Mesenchymal stem cell (in vitro differentiated cells and primary cell): ENCODE measurements around the gene ISG20L2.

ENCODE experiments used
- DNase-seq: peaks from one replicate; pipeline ENCODE4 v3.0.0-alpha.2; 2013
- H2AFZ ChIP-seq: one replicate; pipeline ENCODE4 v1.6.1; 2013; ENCODE audit warnings: low read depth, mild to moderate bottlenecking, control low read depth, inconsistent platforms, low read length, moderate library complexity
- H2AK5ac ChIP-seq: 2 replicates; pipeline ENCODE4 v1.6.1; 2013; ENCODE audit warnings: low read length, moderate library complexity, mild to moderate bottlenecking, inconsistent platforms; ENCODE audit not compliant: severe bottlenecking
- H2BK120ac ChIP-seq: one replicate; pipeline ENCODE4 v1.6.1; 2013; ENCODE audit warnings: low read depth, mild to moderate bottlenecking, inconsistent platforms, low read length, moderate library complexity
- H2BK12ac ChIP-seq, 2 experiments: one replicate each; pipeline ENCODE4 v1.6.1; 2013; ENCODE audit warnings: inconsistent platforms in 2 of 2, low read length in 2 of 2, mild to moderate bottlenecking in 2 of 2, moderate library complexity in 2 of 2, control low read depth in 1 of 2
- H2BK15ac ChIP-seq: one replicate; pipeline ENCODE4 v1.6.1; 2013; ENCODE audit warnings: mild to moderate bottlenecking, low read depth, inconsistent platforms; ENCODE audit not compliant: poor library complexity, severe bottlenecking
- H2BK5ac ChIP-seq: 2 replicates; pipeline ENCODE4 v1.6.1; 2013; ENCODE audit warnings: low read depth, mild to moderate bottlenecking, low read length, control low read depth, inconsistent platforms; ENCODE audit not compliant: poor library complexity, severe bottlenecking
- H3K14ac ChIP-seq, 2 experiments: one replicate each; pipeline ENCODE4 v1.6.1; 2013; ENCODE audit warnings: inconsistent platforms in 2 of 2, low read length in 2 of 2, control low read depth in 1 of 2, mild to moderate bottlenecking in 1 of 2, moderate library complexity in 1 of 2
- H3K18ac ChIP-seq, 2 experiments: one replicate each; pipeline ENCODE4 v1.6.1; 2013; ENCODE audit warnings: inconsistent platforms in 2 of 2, low read length in 2 of 2, control low read depth in 1 of 2, low read depth in 1 of 2, mild to moderate bottlenecking in 1 of 2
- H3K23ac ChIP-seq, 2 experiments: one replicate each; pipeline ENCODE4 v1.6.1; 2013; ENCODE audit warnings: inconsistent platforms in 2 of 2, low read length in 2 of 2, mild to moderate bottlenecking in 2 of 2, moderate library complexity in 2 of 2, control low read depth in 1 of 2
- H3K27ac ChIP-seq: 2 replicates; pipeline ENCODE4 v1.5.1; 2013; ENCODE audit warnings: mild to moderate bottlenecking, moderate library complexity, low read length, control low read depth, inconsistent platforms; ENCODE audit not compliant: poor library complexity, severe bottlenecking
- H3K27me3 ChIP-seq, 2 experiments: 2 replicates each; pipeline versions ENCODE4 v1.6.1 to v1.7.0; 2013; ENCODE audit warnings: low read length in 2 of 2, mild to moderate bottlenecking in 2 of 2, moderate library complexity in 2 of 2, control low read depth in 1 of 2, inconsistent platforms in 1 of 2; ENCODE audit not compliant: control insufficient read depth in 1 of 2, insufficient read depth in 1 of 2
- H3K36me3 ChIP-seq, 2 experiments: 2 replicates each; pipeline versions ENCODE4 v1.6.1 to v1.7.0; 2013; ENCODE audit warnings: low read length in 2 of 2, control low read depth in 1 of 2, inconsistent platforms in 1 of 2, low read depth in 1 of 2, mild to moderate bottlenecking in 1 of 2; ENCODE audit not compliant: insufficient read depth in 2 of 2, control insufficient read depth in 1 of 2
- H3K4ac ChIP-seq, 2 experiments: one replicate each; pipeline ENCODE4 v1.6.1; 2013; ENCODE audit warnings: inconsistent platforms in 2 of 2, low read length in 2 of 2, mild to moderate bottlenecking in 2 of 2, moderate library complexity in 2 of 2, control low read depth in 1 of 2, low read depth in 1 of 2
- H3K4me1 ChIP-seq: 2 replicates; pipeline ENCODE4 v1.6.1; 2013; ENCODE audit warnings: low read depth, low read length, control low read depth; ENCODE audit not compliant: control insufficient read depth, insufficient read depth
- H3K4me2 ChIP-seq: 2 replicates; pipeline ENCODE4 v1.6.1; 2013; ENCODE audit warnings: low read length, mild to moderate bottlenecking, inconsistent platforms; ENCODE audit not compliant: poor library complexity, severe bottlenecking
- H3K4me3 ChIP-seq, 2 experiments: 2 replicates each; pipeline versions ENCODE4 v1.5.1 to v1.7.0; 2013; ENCODE audit warnings: low read length in 2 of 2, mild to moderate bottlenecking in 2 of 2, control low read depth in 1 of 2, low read depth in 1 of 2; ENCODE audit not compliant: insufficient read depth in 1 of 2
- H3K79me1 ChIP-seq: replicated peaks from 2 replicates; pipeline ENCODE4 v1.6.1; 2013; ENCODE audit warnings: mild to moderate bottlenecking, control low read depth, low read length, inconsistent platforms; ENCODE audit not compliant: poor library complexity, severe bottlenecking
- H3K9ac ChIP-seq: 2 replicates; pipeline ENCODE4 v1.7.0; 2013; ENCODE audit warnings: mild to moderate bottlenecking, low read length, moderate library complexity
- H3K9me3 ChIP-seq: 2 replicates; pipeline ENCODE4 v1.7.0; 2013; ENCODE audit warnings: mild to moderate bottlenecking, low read length; ENCODE audit not compliant: control insufficient read depth
- H4K8ac ChIP-seq: one replicate; pipeline ENCODE4 v1.6.1; 2013; ENCODE audit warnings: inconsistent platforms, mild to moderate bottlenecking, low read length, moderate library complexity
- H4K91ac ChIP-seq: one replicate; pipeline ENCODE4 v1.6.1; 2013; ENCODE audit warnings: mild to moderate bottlenecking, low read length, inconsistent platforms
- WGBS: methylation state at CpG from one replicate; pipeline ENCODE4 v1.1.7; 2013; ENCODE audit warnings: mixed read lengths; 5-methylcytosine and 5-hydroxymethylcytosine counted together

The ISG20L2 gene

DNA sequence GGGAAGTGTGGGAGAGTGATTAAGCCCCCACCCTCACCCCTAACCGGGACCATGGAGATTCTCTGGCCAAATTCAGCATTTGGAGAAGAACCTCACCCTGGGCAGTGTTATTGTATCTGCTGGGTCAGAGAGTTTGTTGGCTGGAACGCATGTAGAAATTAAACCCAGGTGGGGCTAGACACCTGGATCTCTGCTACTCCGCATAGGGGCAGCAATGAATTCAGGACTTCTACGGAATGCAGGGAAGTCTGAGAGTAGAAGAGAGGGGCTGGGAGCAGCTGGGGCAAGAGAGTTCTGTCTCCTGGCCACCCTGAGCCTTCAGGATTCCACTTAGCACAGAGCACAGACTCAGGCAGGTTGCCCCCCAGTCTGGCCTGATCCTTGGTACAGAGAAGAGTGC is 19.5 kb downstream of the ISG20L2 start:
- H3K9me3 ChIP-seq = no peaks in the 10 kb centered on the region
- WGBS = 61% methylated on average over 4 of the region's 4 CpGs
- peaks cover 55% of the 10 kb centered on the region for H3K4me1 ChIP-seq
- H3K4me3 ChIP-seq = peak overlapping the region in 1 of 2 experiments; percentile 67
- no peaks in the 10 kb centered on the region for H3K79me1 ChIP-seq
- H2BK12ac ChIP-seq = peak overlapping the region in 1 of 2 experiments; percentile 33
- H3K27ac ChIP-seq = no peak overlapping the region
- H2BK5ac ChIP-seq = no peak overlapping the region
- H2BK15ac ChIP-seq = peak overlapping the region; percentile 84
- no peak overlapping the region for H3K14ac ChIP-seq
- peak overlapping the region; percentile 89 for H3K9ac ChIP-seq
- peak overlapping the region; percentile 32 for H4K8ac ChIP-seq
- no peak overlapping the region for H3K4ac ChIP-seq
- no peak overlapping the region for H2BK120ac ChIP-seq
- no peak overlapping the region for H2AFZ ChIP-seq
- no peak overlapping the region for H3K18ac ChIP-seq
- H3K23ac ChIP-seq = no peak overlapping the region
- peaks cover 0 to 16% of the 10 kb centered on the region in 2 experiments for H3K27me3 ChIP-seq
- DNase-seq = no peak
- no peak overlapping the region for H3K4me2 ChIP-seq
- no peak overlapping the region for H2AK5ac ChIP-seq
- H3K36me3 ChIP-seq = no peaks in the 10 kb centered on the region
- H4K91ac ChIP-seq = no peak overlapping the region

DNA sequence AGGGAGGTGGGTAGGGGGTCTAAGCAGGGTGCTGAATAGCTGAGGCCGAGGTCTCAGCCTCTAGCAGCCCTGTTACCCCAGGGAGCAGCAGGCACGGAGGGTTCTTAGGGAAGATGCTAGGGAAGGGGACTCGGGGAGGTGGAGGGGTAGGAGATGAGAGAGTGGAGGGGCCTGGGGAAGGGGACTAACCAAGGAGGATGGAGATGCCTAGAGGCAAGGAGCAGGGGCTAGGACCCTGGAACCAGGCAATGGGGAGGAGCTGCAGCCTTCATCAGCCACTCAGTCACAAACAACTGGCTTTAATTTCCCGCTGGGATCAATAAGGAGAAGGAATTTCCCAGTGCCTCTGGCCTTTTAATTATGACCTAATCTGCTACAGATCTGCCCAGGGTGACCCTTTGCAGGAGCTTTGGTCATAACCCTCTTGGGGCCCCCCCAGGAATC is 20.3 kb downstream of the ISG20L2 start:
- peak overlapping the region; percentile 78 for H4K8ac ChIP-seq
- H3K9me3 ChIP-seq = no peaks in the 10 kb centered on the region
- no peak overlapping the region for H2BK5ac ChIP-seq
- no peak for DNase-seq
- H3K4me3 ChIP-seq = peak overlapping the region; percentile 10 to 67
- H2BK12ac ChIP-seq = peak overlapping the region in 1 of 2 experiments; percentile 89
- H3K36me3 ChIP-seq = no peaks in the 10 kb centered on the region
- H3K4me1 ChIP-seq = peaks cover 61% of the 10 kb centered on the region
- H2BK15ac ChIP-seq = peak overlapping the region; percentile 36
- no peak overlapping the region for H3K27ac ChIP-seq
- peaks cover 0 to 19% of the 10 kb centered on the region in 2 experiments for H3K27me3 ChIP-seq
- no peak overlapping the region for H2AFZ ChIP-seq
- H3K14ac ChIP-seq = peak overlapping the region in 1 of 2 experiments; percentile 24
- peak overlapping the region; percentile 81 for H2BK120ac ChIP-seq
- H4K91ac ChIP-seq = peak overlapping the region; percentile 81
- no peak overlapping the region for H3K23ac ChIP-seq
- H3K79me1 ChIP-seq = no peaks in the 10 kb centered on the region
- peak overlapping the region; percentile 63 for H2AK5ac ChIP-seq
- WGBS = 21% methylated on average over 4 of the region's 4 CpGs
- H3K18ac ChIP-seq = peak overlapping the region in 1 of 2 experiments; percentile 61
- H3K9ac ChIP-seq = peak overlapping the region; percentile 89
- peak overlapping the region in 1 of 2 experiments; percentile 97 for H3K4ac ChIP-seq
- no peak overlapping the region for H3K4me2 ChIP-seq

DNA sequence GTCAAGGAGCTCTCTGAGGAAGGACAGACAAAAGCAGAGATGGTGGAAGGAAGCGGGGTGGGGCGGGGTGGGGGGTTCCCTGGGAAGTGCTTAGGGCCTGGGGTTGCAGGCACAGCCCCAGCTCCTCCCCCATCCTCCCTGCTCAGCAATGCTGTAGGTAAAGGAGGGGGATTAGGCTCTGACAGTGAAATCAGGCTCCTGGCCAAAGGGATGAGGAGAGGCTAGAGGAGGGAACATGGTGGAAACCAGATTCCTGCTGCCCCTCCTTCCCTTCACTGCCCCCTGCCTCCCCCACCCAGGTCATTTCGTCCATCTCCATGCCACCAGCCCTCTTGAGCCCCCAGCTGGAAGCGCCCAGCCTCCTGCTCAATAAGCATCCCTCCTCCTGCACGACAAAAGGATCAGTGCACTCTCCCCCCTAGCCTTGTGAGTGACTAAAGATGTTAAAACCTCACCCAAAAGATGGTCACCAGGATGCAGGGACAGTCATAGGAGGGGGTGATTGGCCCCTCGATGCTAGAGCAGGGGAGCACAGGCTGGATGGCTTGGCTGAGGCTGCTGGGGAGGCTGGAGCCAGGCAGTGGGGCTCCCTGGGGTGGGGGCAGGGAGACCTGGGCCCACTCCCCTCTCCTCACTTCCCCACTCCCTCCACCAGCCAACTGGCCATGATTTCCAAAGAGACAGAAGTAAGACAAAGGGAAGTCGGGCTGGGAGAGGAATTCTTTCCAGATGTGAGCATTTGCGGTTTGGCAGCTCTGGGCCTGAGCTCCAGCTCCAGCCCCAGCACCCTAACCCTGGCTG is 20.9 kb downstream of the ISG20L2 start:
- peaks cover 0 to 22% of the 10 kb centered on the region in 2 experiments for H3K27me3 ChIP-seq
- no peak overlapping the region for H3K4me2 ChIP-seq
- H3K18ac ChIP-seq = peak overlapping the region; percentile 84 to 91
- H2BK12ac ChIP-seq = peak overlapping the region; percentile 89 to 96
- H3K36me3 ChIP-seq = no peaks in the 10 kb centered on the region
- peak overlapping the region; percentile 89 for H3K9ac ChIP-seq
- H3K14ac ChIP-seq = peak overlapping the region in 1 of 2 experiments; percentile 57
- peak overlapping the region; percentile 36 for H2BK15ac ChIP-seq
- H3K4me1 ChIP-seq = peaks cover 64% of the 10 kb centered on the region
- H3K23ac ChIP-seq = peak overlapping the region in 1 of 2 experiments; percentile 53
- peak overlapping the region; percentile 78 for H4K8ac ChIP-seq
- H2AFZ ChIP-seq = no peak overlapping the region
- DNase-seq = peak; percentile 57
- H2BK120ac ChIP-seq = peak overlapping the region; percentile 81
- no peak overlapping the region for H3K27ac ChIP-seq
- WGBS = 25% methylated on average over 7 of the region's 8 CpGs
- H2AK5ac ChIP-seq = peak overlapping the region; percentile 63
- H4K91ac ChIP-seq = peak overlapping the region; percentile 92
- H2BK5ac ChIP-seq = no peak overlapping the region
- no peaks in the 10 kb centered on the region for H3K9me3 ChIP-seq
- H3K4ac ChIP-seq = peak overlapping the region; percentile 76 to 97
- no peaks in the 10 kb centered on the region for H3K79me1 ChIP-seq
- peak overlapping the region in 1 of 2 experiments; percentile 67 for H3K4me3 ChIP-seq
